ENCODE results near the gene XPR1. TPM values are rescaled to one million over a fixed set of nuclear protein-coding genes. Genes with fewer than 3 reads are reported as not detected.

The XPR1 gene
- total RNA-seq, 3 donors from 2014 or later (not counting 1 experiment from before 2014, with no cell fraction given), result 14.8 to 18.2 (median 16.7) TPM

DNA sequence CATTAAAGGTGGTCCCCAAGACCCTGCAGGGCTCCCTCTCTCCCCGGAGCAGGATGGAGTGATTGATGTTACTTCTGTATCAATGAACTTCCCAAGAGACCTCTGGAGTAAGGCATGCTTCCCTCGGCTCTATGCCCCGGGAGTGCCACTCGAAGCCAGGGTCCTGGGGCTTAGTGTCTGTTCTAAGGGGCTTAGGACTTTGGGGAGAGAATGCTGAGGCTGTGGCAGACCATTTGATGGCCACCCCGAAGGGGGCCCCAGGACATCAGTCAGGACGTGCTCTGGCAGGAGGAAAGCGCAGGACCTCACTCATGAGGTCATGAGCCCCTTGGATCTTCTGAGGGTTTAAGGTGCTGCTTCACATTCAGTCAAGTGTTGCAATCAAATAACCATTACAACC is 288.4 kb downstream of the XPR1 start:
- no peak for DNase-seq
- no peak overlapping the region for H3K27ac ChIP-seq (ENCODE audit: low read length)
- H3K27me3 Mint-ChIP-seq (ENCODE audit: low read depth in 2 of 2), result peaks cover 2 to 4% of the 10 kb centered on the region in 2 donors

DNA sequence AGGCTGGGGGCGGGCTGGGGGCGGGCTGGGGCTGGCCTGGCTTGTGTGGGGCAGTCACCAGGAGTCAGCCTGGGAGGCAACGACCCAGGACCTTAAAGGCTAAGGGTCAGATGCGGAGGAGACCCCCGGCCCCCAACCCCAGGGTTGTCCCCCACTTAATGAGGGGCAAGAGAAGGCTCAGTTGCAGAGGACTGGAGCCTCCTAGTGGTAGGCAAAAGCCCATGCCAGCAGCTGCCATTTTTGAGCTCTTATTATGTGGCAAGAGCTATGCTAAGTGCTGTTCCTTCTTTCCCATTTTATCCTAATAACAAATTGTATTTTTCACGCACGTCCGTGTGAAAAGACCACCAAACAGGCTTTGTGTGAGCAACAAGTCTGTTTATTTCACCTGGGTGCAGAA is 288.9 kb downstream of the XPR1 start:
- Mint-ChIP-seq H3K36me3 (no peaks in the 10 kb centered on the region), H3K27me3 (ENCODE audit: low read depth in 2 of 2) (no peaks in the 10 kb centered on the region), H3K4me1 (no peaks in the 10 kb centered on the region), H3K27ac (no peak overlapping the region), H3K9me3 (no peaks in the 10 kb centered on the region), H3K4me3 (no peak overlapping the region)
- H3K4me3 ChIP-seq (ENCODE audit: low read length), result no peak overlapping the region
- intact Hi-C loops (cut with micrococcal nuclease), result no loop called here
- no peaks in the 10 kb centered on the region for H3K4me1 ChIP-seq (ENCODE audit: control insufficient read depth, insufficient read depth, low read length)
- 85% methylated on average over 8 of the region's 8 CpGs for WGBS (ENCODE audit: insufficient coverage)
- DNase-seq (no peak), ATAC-seq (no peak)
- H3K27me3 ChIP-seq (ENCODE audit: control insufficient read depth, insufficient read depth, low read length), result no peaks in the 10 kb centered on the region
- H3K36me3 ChIP-seq (ENCODE audit: control insufficient read depth, insufficient read depth, low read length), result no peaks in the 10 kb centered on the region
- no peak overlapping the region for H3K27ac ChIP-seq (ENCODE audit: low read length)
- TF ChIP-seq, protein P1, sequence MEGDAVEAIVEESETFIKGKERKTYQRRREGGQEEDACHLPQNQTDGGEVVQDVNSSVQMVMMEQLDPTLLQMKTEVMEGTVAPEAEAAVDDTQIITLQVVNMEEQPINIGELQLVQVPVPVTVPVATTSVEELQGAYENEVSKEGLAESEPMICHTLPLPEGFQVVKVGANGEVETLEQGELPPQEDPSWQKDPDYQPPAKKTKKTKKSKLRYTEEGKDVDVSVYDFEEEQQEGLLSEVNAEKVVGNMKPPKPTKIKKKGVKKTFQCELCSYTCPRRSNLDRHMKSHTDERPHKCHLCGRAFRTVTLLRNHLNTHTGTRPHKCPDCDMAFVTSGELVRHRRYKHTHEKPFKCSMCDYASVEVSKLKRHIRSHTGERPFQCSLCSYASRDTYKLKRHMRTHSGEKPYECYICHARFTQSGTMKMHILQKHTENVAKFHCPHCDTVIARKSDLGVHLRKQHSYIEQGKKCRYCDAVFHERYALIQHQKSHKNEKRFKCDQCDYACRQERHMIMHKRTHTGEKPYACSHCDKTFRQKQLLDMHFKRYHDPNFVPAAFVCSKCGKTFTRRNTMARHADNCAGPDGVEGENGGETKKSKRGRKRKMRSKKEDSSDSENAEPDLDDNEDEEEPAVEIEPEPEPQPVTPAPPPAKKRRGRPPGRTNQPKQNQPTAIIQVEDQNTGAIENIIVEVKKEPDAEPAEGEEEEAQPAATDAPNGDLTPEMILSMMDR (IDR thresholded peaks at IDR 0.05), result no peak
- no peaks in the 10 kb centered on the region for H3K9me3 ChIP-seq (ENCODE audit: control insufficient read depth, insufficient read depth, low read length)

More for the DNA sequence above, 288.4 kb downstream of the XPR1 start:
- ATAC-seq, result no peak
- 86% methylated on average over 7 of the region's 7 CpGs for WGBS (ENCODE audit: insufficient coverage)
- Mint-ChIP-seq H3K9me3 (no peaks in the 10 kb centered on the region), H3K36me3 (no peaks in the 10 kb centered on the region), H3K4me3 (no peak overlapping the region), H3K4me1 (no peaks in the 10 kb centered on the region), H3K27ac (no peak overlapping the region)
- intact Hi-C loops (cut with micrococcal nuclease), result no loop called here
- no peaks in the 10 kb centered on the region for H3K36me3 ChIP-seq (ENCODE audit: control insufficient read depth, insufficient read depth, low read length)
- no peak overlapping the region for H3K4me3 ChIP-seq (ENCODE audit: low read length)
- H3K27me3 ChIP-seq (ENCODE audit: control insufficient read depth, insufficient read depth, low read length), result no peaks in the 10 kb centered on the region
- no peaks in the 10 kb centered on the region for H3K9me3 ChIP-seq (ENCODE audit: control insufficient read depth, insufficient read depth, low read length)
- TF ChIP-seq, protein P1 (IDR thresholded peaks at IDR 0.05), result no peak
- no peaks in the 10 kb centered on the region for H3K4me1 ChIP-seq (ENCODE audit: control insufficient read depth, insufficient read depth, low read length)

DNA sequence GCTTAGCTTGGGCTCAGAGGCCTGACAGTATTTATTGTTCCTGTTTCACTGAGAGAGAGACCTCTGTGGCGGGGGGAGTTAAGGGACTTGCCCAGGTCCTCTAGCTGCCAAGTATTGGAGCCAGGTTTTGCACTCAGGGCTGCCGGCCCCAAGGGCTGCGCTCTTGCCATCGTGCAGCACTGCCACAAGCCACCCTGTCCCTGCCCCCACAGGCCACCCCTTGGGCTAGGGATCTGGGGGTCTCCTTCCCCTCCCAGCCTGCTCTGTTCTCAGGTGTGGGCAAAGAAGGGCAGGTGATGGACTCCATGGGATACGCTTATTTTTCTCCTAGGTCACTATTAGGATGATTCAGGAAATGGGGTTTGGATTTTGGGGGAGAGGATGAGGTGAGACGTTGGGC is 289.6 kb downstream of the XPR1 start:
- H3K4me1 Mint-ChIP-seq, result peaks cover 0 to 3% of the 10 kb centered on the region in 2 donors

More for the DNA sequence above, 289.6 kb downstream of the XPR1 start:
- H3K9me3 ChIP-seq (ENCODE audit: control insufficient read depth, insufficient read depth, low read length), result no peaks in the 10 kb centered on the region
- no peak overlapping the region for H3K27ac ChIP-seq (ENCODE audit: low read length)
- H3K27me3 ChIP-seq (ENCODE audit: control insufficient read depth, insufficient read depth, low read length), result no peaks in the 10 kb centered on the region
- no peak overlapping the region for H3K4me3 ChIP-seq (ENCODE audit: low read length)
- 83% methylated on average over 6 of the region's 6 CpGs for WGBS (ENCODE audit: insufficient coverage)
- H3K27me3 Mint-ChIP-seq (ENCODE audit: low read depth in 2 of 2), result no peaks in the 10 kb centered on the region
- ATAC-seq, result no peak
- no peaks in the 10 kb centered on the region for H3K9me3 Mint-ChIP-seq
- H3K27ac Mint-ChIP-seq, result no peak overlapping the region
- no peak overlapping the region for H3K4me3 Mint-ChIP-seq
- H3K36me3 ChIP-seq (ENCODE audit: control insufficient read depth, insufficient read depth, low read length), result no peaks in the 10 kb centered on the region
- TF ChIP-seq, protein P1 (IDR thresholded peaks at IDR 0.05), result no peak
- H3K4me1 ChIP-seq (ENCODE audit: control insufficient read depth, insufficient read depth, low read length), result peaks cover 4% of the 10 kb centered on the region
- no peaks in the 10 kb centered on the region for H3K36me3 Mint-ChIP-seq
- intact Hi-C loops (cut with micrococcal nuclease), result no loop called here
- DNase-seq, result no peak

Data from natural killer cell (primary cell).